ENCODE measurements around the gene ADARB2.

Gene ADARB2

DNA sequence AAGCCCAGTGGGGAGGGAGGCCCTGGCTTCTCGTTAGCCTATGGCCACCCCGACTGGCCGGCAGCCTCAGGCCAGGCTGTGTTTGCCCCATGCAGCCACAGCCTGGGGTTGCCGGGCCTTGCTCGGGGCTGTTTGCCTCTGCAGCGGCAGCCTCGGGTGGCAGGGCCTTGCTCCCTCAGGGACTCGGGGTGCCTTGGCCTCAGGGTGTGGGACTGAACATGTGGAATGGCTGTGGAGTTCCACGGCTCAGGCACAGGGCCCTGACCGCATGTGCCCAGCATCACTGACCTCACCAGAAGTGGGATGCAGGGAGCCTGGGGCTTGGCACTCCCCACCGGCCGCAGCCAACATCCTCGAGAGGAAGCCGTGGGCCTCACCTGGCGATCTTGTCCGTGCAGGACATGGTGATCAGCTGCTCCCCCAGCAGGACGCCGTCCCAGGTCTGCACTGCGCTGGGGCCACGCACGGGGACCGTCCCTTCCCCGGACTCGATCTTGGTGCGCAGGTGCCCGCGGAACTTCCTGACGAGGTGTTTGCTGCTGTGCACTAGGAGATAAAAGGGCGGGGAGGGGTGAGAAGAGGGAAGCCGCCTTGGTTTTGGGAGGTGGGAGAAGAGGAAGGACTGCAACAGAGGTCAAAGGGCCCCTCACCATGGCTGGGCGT lies 520.6 kb downstream of the ADARB2 start:
- H3K4me3 ChIP-seq (ENCODE audit: control insufficient read depth, low read depth, low read length), result no peak overlapping the region
- TF ChIP-seq, protein P1, sequence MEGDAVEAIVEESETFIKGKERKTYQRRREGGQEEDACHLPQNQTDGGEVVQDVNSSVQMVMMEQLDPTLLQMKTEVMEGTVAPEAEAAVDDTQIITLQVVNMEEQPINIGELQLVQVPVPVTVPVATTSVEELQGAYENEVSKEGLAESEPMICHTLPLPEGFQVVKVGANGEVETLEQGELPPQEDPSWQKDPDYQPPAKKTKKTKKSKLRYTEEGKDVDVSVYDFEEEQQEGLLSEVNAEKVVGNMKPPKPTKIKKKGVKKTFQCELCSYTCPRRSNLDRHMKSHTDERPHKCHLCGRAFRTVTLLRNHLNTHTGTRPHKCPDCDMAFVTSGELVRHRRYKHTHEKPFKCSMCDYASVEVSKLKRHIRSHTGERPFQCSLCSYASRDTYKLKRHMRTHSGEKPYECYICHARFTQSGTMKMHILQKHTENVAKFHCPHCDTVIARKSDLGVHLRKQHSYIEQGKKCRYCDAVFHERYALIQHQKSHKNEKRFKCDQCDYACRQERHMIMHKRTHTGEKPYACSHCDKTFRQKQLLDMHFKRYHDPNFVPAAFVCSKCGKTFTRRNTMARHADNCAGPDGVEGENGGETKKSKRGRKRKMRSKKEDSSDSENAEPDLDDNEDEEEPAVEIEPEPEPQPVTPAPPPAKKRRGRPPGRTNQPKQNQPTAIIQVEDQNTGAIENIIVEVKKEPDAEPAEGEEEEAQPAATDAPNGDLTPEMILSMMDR (IDR thresholded peaks at IDR 0.05; ENCODE audit: control insufficient read depth, insufficient read depth, low read depth, low read length, missing control alignments), result no peak
- no peak for DNase-seq (ENCODE audit: low read depth)

DNA sequence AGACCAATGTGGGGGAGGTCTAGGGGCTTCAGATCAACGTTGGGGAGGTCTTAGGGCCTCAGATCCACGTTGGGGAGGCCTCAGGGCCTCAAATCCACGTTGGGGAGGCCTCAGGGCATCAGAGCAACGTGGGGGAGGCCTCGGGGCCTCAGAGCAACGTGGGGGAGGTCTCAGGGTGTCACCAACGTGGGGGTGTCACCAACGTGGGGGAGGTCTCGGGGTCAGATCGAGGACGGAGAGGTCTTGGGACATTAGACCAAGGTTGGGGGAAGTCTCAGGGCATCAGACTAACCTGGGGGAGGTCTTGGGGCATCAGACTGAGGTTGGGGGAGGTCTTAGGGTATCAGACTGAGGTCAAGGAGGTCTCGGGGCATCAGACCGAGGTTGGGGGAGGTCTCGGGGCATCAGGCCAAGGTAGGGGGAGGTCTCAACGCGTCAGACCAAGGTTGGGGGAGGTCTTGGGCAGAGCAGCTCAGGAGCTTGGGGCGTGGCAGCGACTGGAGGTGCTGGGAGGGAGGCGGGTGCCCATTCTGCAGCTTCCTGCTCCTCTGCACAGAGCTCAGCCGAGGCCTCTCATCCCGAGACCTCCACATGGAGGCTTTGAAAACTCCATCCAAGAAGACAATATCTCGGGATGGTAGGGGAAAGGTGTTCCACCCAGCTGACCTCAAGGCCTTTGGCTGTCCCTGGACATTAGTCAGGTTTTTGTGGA lies 521.3 kb downstream of the ADARB2 start:
- TF ChIP-seq, protein P1 (IDR thresholded peaks at IDR 0.05; ENCODE audit: control insufficient read depth, insufficient read depth, low read depth, low read length, missing control alignments), result no peak
- no peak overlapping the region for H3K4me3 ChIP-seq (ENCODE audit: control insufficient read depth, low read depth, low read length)
- no peak for DNase-seq (ENCODE audit: low read depth)

DNA sequence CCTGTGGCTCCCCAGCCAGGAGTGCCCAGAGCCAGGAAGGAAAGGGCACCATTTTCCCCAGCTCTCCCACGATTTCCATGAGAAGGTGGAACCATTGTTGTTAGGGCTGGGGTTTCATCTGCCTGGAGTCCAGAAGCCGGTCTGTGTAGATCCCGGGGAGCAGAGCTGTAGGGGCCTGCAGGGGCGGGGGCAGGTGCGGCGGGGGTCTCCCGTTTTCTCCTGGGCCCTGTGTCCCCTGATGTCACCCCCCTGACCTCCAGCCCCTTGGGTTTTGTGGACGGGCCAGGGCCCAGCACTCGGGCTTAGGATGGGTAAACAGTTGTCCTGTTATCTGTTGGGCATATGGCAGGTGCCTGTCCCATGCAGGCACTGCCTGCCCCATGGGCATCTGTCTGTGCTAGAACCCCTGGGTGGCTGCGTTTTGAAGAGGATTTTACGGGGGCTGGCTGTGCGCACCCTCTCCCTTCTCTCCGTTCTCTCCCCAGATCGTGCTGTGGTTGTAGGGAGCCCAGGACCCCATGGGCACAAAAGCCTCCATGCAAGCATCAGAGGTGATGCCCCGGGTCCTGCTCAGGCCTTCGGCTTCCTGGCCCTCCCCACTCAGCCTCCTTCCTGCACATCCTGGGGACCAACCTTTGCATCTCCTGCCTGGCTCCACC lies 522.3 kb downstream of the ADARB2 start:
- DNase-seq (ENCODE audit: low read depth), result no peak
- no peak overlapping the region for H3K4me3 ChIP-seq (ENCODE audit: control insufficient read depth, low read depth, low read length)
- TF ChIP-seq, protein P1 (IDR thresholded peaks at IDR 0.05; ENCODE audit: control insufficient read depth, insufficient read depth, low read depth, low read length, missing control alignments), result no peak

DNA sequence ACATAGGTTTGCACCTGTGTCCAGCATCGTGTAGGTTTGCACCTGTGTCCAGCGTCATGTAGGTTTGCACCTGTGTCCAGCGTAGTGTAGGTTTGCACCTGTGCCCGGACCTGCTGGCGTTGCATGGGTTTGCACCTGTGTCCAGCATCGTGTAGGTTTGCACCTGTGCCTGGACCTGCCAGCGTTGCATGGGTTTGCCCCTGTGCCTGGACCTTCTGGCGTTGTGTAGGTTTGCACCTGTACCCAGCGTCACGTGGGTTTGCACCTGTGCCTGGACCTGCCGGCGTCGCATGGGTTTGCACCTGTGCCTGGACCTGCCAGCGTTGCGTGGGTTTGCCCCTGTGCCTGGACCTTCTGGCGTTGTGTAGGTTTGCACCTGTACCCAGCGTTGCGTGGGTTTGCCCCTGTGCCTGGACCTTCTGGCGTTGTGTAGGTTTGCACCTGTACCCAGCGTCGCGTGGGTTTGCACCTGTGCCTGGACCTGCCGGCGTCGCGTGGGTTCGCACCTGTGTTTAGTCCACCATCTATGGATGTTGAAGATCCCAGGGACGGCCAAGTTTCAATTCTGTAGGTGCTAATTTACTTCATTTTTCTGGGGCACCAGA lies 523.2 kb downstream of the ADARB2 start:
- TF ChIP-seq, protein P1 (IDR thresholded peaks at IDR 0.05; ENCODE audit: control insufficient read depth, insufficient read depth, low read depth, low read length, missing control alignments), result no peak
- H3K4me3 ChIP-seq (ENCODE audit: control insufficient read depth, low read depth, low read length), result no peak overlapping the region
- no peak for DNase-seq (ENCODE audit: low read depth)

DNA sequence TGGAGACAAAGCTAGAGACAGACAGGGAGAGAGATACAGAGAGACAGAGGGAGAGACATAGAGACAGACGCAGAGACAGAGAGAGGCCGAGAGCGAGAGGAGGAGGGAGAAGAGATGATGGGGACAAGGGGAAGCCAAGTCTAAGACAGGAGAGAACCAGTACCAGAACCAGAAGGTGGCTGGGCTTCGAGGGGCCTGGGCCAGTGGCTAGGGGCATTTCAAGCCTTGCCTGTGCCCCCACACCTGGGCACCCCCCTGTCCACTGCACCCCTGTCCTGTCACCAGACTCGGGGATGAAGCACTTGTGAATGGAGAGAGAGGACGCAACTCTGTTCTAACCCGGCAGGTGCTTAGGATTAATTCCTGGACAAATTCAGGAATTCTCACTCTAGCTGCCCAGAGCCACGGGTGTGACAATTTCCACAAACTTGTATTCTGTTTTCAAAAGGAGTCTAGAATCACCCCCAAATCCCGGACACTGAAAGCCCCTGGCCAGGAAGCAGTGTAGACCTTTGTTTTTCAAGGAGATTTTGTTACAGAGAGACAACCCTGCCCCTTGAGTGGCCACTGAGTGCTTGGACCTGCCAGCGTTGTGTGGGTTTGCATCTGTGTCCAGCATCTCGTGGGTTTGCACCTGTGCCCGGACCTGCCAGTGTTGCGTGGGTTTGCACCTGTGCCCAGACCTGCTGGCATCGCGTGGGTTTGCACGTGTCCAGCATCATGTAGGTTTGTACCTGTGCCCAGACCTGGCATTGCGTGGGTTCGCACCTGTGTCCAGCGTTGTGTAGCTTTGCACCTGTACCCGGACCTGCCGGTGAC lies 523.9 kb downstream of the ADARB2 start:
- TF ChIP-seq, protein P1 (IDR thresholded peaks at IDR 0.05; ENCODE audit: control insufficient read depth, insufficient read depth, low read depth, low read length, missing control alignments), result no peak
- H3K4me3 ChIP-seq (ENCODE audit: control insufficient read depth, low read depth, low read length), result no peak overlapping the region
- no peak for DNase-seq (ENCODE audit: low read depth)

All from AG09309 (cell line).